Progenitor cell of endocrine pancreas (in vitro differentiated cells): ENCODE results near the gene NINJ2. TPM values are rescaled to one million over a fixed set of nuclear protein-coding genes. Genes with fewer than 3 reads are reported as not detected.

Experiments used
- DNase-seq: peaks from one replicate; pipeline ENCODE4 v3.0.0; 2021; ENCODE audit warnings: low spot score; ENCODE audit not compliant: unreplicated experiment
- H3K27ac Mint-ChIP-seq: 2 replicates; pipeline ENCODE4 v1.8.0; 2021; ENCODE audit warnings: mild to moderate bottlenecking, moderate library complexity, mixed read lengths
- H3K27me3 Mint-ChIP-seq: 2 replicates; pipeline ENCODE4 v1.8.0; 2021; ENCODE audit warnings: mixed read lengths
- H3K36me3 Mint-ChIP-seq: 2 replicates; pipeline ENCODE4 v1.8.0; 2022; ENCODE audit warnings: mixed read lengths; ENCODE audit not compliant: insufficient read depth
- H3K4me1 Mint-ChIP-seq: 2 replicates; pipeline ENCODE4 v1.8.0; 2021; ENCODE audit warnings: low read depth, mixed read lengths
- H3K4me3 Mint-ChIP-seq: 2 replicates; pipeline ENCODE4 v1.8.0; 2021; ENCODE audit warnings: low read depth, mild to moderate bottlenecking, moderate library complexity, mixed read lengths
- H3K9me3 Mint-ChIP-seq: 2 replicates; pipeline ENCODE4 v1.8.0; 2021; ENCODE audit warnings: low read depth, mixed read lengths
- CTCF ChIP-seq: fragments of 200-600 bp; sonication (generic); IDR thresholded peaks from one replicate; pipeline ENCODE4 v1.5.0; 2021; ENCODE audit warnings: antibody characterized with exemption, mild to moderate bottlenecking; ENCODE audit not compliant: unreplicated experiment
- total RNA-seq: library from RNA; stranded (reverse); gene quantifications from 2 replicates; pipeline ENCODE4 v1.2.1, GENCODE V29; 2021

NINJ2 gene
- total RNA-seq, 1 donor from 2014 or later, result 4.0 TPM

GRCh38 chr12:650983-651382 is 12.3 kb downstream of the NINJ2 start:
- Mint-ChIP-seq H3K9me3 (peaks cover 4% of the 10 kb centered on the region), H3K36me3 (no peaks in the 10 kb centered on the region), H3K27me3 (no peaks in the 10 kb centered on the region), H3K4me3 (no peak overlapping the region), H3K4me1 (peaks cover 13% of the 10 kb centered on the region), H3K27ac (no peak overlapping the region)
- no peak for TF ChIP-seq CTCF
- no peak for DNase-seq

DNA sequence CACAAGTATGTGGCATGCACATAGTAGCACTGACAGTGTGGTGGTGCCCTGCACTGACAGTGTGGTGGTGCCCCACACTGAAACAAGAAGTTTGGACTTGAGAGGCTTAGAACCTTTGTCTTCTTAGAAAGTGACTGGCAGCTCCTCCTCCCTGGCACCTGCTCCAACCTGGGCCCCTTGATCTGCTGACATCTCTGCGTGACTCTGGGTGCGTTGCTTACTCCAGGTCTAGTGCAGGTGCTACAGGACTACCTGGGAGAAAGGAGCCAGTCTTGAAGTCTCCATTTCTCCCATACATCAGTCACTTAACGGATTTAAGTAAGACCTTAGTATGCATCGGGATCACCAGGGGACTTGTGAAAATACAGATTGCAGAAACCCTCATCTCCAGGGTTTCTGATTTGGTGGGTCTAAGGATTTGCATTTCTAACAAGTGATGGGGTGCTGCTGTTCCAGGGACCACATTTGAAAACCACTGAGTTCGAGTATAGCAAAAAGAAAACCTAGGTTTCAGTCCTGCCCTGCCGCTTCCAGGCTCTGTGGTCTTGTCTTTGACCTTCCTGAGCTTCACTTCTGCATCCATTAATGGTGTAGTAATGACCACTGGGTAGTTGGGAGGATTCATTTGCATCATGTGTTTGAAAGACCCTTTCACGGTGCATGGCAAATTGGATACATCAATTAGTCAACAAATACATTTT is 15.7 kb downstream of the NINJ2 start:
- no peak for TF ChIP-seq CTCF
- Mint-ChIP-seq H3K9me3 (no peaks in the 10 kb centered on the region), H3K27me3 (no peaks in the 10 kb centered on the region), H3K4me3 (no peak overlapping the region), H3K4me1 (peaks cover 28% of the 10 kb centered on the region), H3K36me3 (no peaks in the 10 kb centered on the region), H3K27ac (peak overlapping the region; percentile 0)
- no peak for DNase-seq

- Mint-ChIP-seq H3K4me3 (no peak overlapping the region), H3K36me3 (no peaks in the 10 kb centered on the region), H3K27me3 (no peaks in the 10 kb centered on the region), H3K27ac (peak overlapping the region; percentile 0), H3K9me3 (no peaks in the 10 kb centered on the region), H3K4me1 (peaks cover 31% of the 10 kb centered on the region)
- no peak for DNase-seq
- TF ChIP-seq CTCF, result no peak
Observed at GRCh38 chr12:646442-647384, 16.5 kb downstream of the NINJ2 start.

- no peaks in the 10 kb centered on the region for H3K36me3 Mint-ChIP-seq
- H3K27me3 Mint-ChIP-seq, result no peaks in the 10 kb centered on the region
- no peaks in the 10 kb centered on the region for H3K9me3 Mint-ChIP-seq
- H3K4me3 Mint-ChIP-seq, result no peak overlapping the region
- DNase-seq, result no peak
- H3K4me1 Mint-ChIP-seq, result peaks cover 31% of the 10 kb centered on the region
- no peak overlapping the region for H3K27ac Mint-ChIP-seq
- TF ChIP-seq CTCF, result no peak
Observed at GRCh38 chr12:645563-646071, 17.6 kb downstream of the NINJ2 start.

DNA sequence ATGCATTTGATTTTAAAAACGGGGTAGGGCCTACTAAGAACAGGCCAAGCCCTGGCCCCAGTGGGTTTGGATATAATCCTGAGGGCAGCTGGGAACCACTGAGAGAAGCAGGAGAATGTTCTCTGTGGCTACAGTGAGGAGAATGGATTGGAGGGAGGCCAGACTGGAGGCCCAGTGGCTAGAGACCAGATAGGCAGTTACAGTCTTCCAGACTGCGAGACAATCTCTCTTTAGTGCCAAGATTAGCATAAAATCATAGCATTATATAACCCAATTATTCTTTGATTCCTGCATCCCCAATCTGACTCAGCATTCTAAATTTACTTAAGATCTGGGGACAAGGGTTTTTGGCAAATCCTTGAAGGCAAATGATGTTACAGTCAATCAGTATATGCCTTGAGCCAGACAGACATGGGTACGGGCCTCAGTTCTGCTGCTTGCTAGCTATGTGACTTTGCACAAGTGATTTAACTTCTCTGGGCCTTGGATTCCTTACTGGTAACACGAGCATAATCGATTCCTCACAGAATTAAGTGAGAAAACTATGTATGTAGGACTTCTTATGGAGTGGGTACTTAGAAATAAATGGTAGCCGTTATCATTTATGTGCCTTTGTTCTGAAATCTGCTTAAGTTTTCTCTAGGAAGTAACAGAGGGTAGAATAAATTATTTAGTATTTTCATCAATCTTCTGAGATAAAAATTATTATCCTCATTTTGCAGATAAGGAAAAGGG is 18.3 kb downstream of the NINJ2 start:
- no peaks in the 10 kb centered on the region for H3K27me3 Mint-ChIP-seq
- no peak for DNase-seq
- H3K4me3 Mint-ChIP-seq, result peak overlapping the region; percentile 37
- TF ChIP-seq CTCF, result no peak
- no peaks in the 10 kb centered on the region for H3K9me3 Mint-ChIP-seq
- H3K27ac Mint-ChIP-seq, result no peak overlapping the region
- H3K36me3 Mint-ChIP-seq, result no peaks in the 10 kb centered on the region
- H3K4me1 Mint-ChIP-seq, result peaks cover 31% of the 10 kb centered on the region
